Fibroblast of peridontal ligament (primary cell): ENCODE measurements around the gene FIS1.
A peak's percentile ranks its signal among the peaks of the same experiment; 100 is the strongest.

Source experiments
- DNase-seq: peaks from one replicate; pipeline ENCODE4 v3.0.0-alpha.2; 2010; ENCODE audit errors: extremely low read depth

Gene FIS1

DNA sequence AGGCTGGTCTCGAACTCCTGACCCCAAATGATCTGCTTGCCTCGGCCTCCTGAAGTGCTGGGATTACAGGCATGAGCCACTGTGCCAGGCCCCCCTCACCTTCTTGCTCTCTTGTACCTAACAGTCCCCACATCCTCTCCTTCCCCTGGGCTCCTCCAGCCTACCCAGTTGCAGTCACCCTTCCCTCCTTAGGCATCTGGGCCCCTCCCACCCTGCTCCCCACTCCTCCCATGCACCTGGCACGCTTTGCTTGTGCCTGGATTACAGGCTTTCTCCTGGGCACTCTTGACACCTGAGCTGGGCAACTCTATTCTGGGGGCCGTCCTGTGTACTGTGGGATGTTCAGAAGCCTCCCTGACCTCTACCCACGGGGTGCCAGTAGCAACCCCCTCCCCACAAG, 10.2 kb downstream of the FIS1 start:
- no peak for DNase-seq

DNA sequence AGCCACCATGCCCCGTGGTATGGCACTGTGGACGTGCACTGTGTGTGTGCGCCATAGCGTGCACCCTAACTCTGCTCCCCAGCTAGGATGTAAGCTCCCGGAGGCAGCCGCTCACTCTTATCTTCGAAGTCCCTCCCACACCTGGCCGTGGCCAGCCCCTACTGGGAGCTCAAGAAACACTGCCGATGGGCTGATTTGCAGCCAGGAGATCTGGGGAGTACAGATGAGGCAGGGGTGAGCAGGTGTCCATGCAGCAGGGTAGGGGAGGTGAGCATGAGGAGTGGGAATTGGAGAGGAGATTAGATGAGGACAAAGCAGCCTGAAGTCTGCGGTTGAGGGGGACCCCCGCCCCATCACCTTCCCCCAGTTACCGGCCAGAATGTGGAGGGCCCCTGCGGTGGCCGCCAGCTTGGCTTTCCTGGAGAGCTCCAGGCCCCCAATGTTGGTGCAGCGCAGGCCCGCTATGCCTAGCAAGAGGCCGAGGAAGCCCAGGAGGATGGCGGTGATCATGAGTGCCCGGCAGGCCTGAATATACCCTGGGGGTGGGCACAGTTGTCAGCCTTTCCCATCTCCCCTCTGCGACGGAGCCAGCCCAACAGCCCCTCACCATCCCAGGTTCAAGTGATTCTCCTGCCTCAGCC, 10.9 kb downstream of the FIS1 start:
- no peak for DNase-seq

DNA sequence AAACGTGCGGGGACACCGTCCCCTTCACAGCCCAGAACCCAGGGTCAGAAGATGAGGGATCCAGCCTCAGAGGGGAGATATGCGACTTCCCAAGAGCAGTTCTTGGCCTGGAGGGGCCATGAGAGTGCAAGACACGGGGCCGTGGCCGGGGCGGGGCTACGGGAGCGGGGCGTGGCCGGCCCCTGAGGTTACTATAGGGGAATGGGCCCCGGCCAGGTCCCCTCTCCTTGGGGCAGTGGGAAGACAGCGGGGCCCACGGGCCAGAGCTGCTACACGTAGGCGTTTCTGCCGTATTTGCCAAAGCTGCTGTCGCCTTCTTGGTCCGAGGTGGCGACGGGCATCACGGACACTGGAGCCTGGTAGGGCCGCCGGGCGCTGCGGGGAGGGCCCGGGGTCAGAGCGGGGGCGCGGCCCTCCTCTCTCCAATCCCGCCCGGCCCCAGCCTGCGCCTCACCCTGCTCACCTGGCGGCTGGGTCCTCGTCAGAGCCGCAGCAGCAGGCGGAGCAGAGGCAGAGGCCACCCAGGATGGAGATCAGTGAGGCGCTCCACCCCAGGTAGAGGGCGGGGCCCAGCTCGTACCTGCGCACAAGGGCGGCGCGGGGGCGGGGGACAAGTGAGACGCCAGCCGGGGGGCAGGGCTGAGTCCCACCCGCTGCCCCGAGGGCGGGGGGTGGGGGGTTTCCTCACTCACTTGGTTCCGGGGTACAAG, 12.6 kb downstream of the FIS1 start:
- DNase-seq: no peak

GRCh38 chr7:101231644-101232043, 13.2 kb downstream of the FIS1 start:
- DNase-seq: no peak

GRCh38 chr7:101226721-101227120, 18.2 kb downstream of the FIS1 start:
- peak; percentile 78 for DNase-seq

DNA sequence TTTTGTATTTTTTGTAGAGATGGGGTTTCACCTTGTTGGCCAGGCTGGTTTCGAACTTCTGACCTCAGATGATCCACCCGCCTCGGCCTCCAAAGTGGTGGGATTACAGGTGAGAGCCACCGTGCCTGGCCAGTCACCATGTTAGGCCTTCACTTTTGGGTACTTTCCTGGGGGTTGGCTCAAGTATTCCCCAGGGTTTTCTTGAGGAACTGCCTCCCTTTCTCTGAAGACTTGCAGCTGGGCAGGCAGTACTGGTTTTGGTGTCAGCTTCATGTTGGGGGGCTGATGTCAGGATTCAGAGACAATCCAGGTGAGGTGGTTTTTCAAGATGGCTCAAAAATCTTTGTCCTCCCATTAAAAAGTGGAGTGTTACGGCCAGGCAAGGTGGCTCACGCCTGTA, 19.2 kb downstream of the FIS1 start:
- no peak for DNase-seq

DNA sequence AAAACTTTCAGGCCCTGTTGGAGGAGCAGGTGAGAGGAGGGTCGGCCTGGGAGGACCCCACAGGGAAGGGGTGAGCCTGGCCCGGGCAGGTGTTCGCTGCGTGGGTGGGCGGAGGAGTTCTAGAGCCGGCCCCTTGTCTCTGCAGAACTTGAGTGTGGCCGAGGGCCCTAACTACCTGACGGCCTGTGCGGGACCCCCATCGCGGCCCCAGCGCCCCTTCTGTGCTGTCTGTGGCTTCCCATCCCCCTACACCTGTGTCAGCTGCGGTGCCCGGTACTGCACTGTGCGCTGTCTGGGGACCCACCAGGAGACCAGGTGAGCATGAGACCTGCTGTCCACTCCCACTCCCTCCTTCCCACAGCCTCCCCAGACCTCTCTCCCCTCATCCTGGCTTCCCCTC, 21.4 kb downstream of the FIS1 start:
- no peak for DNase-seq

DNA sequence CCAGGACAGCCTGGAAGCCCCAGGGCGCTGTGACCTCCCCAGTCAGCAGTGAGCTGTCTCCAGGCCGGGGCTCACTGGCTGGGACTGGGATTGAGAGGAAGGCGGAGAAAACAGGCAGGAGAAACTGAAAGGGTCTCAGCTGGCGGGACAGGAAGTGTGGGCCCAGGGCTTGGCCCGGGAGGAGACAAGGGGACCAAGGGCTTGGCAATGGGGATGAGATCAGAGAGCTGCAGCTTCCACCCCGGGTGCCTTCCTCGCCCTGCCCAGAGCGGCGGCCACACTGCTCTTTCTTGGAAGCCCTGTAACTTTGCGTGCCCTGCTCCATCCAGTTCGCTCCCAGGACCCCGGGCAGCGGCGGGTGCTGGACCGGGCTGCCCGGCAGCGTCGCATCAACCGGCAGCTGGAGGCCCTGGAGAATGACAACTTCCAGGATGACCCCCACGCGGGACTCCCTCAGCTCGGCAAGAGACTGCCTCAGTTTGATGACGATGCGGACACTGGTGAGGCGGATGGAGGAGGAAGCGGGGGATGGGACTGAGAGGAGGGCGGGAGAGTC, 22.5 kb downstream of the FIS1 start:
- no peak for DNase-seq

DNA sequence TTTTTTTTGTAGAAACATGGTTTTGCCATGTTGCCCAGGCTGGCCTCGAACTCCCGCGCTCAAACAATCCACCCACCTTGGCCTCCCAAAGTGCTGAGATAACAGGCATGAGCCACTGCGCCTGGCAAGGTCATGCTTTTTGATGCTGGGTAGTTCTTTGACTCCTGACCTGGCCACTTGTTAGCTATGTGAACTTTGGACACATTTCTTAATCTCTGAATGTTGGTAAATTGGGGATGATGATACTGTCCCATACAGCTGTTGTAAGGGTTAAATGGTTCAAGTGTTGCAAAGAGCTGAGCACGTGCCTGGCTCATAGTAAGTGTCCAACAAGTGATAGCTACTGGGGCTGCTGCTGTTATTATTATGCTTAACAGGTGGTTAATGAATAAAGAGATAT, 24.6 kb downstream of the FIS1 start:
- no peak for DNase-seq

- DNase-seq: peak; percentile 27
Observed at GRCh38 chr7:101218236-101219125, 26.4 kb downstream of the FIS1 start.

DNA sequence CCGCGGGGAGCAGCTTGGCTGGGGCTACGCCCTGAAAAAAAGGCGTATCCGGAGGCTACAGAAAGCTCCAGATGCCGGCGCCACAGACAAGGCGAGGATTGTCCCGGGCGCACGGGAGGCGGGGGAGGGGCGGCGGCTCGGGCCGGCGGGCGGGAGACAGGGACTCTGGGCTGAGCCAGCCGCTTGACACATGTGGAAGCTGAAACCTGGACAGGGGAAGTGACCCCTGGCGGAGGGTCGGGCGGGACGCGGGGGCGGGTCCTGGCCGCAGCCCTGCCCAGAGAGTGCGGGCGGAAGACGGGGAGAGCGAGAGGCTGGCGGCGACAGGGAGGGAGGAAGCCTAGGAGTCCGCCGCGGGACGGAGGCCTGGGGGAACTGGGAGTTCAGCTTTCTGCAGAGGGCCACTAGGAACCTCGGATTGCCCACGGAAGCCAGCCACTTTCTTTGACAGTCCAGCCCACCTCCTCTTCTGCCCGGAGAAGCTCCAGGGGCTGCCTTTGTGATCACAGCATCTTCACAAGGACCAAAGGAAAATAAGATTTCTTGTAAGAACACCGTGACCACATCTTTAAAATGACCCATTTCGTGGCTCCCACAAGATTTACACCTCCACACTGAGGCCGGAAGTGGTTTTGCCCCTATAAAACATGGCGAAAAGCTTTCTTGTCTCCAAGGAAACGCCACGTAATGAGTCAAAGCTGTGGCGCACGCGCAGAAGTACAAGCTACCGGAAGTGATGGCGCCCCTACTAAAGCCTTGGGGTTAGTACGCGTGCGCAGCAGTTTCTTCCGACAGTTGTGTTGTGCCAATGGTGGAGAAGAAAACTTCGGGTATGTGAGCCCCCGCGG, 27.3 kb downstream of the FIS1 start, which contains the start of the genes PLOD3 and ZNHIT1:
PLOD3 (minus strand) TSS at position 194 of the 848 bp plus-strand sequence. CDS start 307 bp downstream, outside the sequence.
ZNHIT1 (plus strand) TSS at position 778 of the 848 bp plus-strand sequence; CDS start at position 809, 31 bp downstream.
- peak; percentile 99 for DNase-seq

GRCh38 chr7:101216860-101217387, 28.0 kb downstream of the FIS1 start:
- DNase-seq: no peak

- DNase-seq: peak; percentile 22
Observed at GRCh38 chr7:101216001-101216859, 28.7 kb downstream of the FIS1 start.

DNA sequence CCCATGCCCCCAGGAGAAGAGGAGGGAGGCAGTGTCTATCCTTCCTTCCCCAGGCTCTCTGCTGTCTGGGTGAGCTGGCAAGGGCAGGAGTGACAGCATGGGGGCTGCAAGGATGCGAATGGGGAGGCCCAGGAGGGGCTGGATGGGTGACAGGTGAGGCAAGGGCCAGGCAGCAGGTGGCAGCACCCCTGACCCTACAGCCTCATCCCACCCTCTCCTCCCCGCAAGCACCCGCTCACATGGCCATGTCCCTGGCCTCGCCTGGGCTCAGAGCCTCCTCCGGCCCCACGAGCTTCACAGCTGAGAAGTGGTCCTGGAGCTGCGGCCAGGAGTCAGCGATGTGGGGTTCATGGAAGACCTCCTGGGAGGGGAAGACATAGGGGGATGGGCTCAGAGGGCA, 32.9 kb downstream of the FIS1 start:
- no peak for DNase-seq

DNA sequence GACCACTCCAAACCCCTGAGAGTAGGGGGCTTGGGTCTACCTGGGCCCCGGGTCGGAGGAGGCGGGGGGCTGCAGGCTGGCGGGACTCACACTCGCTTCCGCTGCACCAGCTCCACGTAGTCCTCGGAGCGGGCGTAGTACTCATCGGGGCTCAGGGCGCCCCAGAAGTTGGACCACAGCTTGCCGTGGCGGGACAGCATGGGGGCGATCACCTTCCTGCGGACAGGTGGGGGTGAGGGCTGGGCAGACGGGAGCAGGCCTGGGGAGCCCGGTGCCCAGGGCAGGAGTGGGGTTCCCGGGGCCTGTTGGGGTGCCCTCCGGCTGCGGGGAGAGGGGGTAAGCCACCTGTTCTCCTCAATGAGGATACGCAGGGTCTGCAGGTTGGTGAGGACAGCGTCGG, 33.4 kb downstream of the FIS1 start:
- DNase-seq: no peak

GRCh38 chr7:101210143-101210542, 34.7 kb downstream of the FIS1 start:
- no peak for DNase-seq

DNA sequence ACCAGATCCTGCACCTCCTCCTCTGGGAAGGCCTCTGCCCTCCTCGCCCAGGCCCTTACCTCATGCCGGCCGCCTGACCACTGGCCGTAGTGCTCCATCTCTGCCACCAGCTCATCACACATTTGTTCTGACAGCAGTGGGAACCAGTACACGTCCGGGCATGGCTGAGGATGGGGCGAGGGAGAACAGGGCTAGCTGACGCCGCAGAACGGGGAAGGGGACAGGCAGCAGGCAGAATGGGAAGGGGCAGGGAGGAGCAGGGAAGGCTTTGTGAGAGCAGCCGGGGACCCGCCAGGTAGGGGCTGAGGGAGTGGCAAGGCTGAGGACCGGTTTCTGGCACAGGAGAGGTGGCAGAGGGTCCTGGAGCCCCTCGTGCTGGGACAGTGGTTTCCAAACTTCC, 36.1 kb downstream of the FIS1 start:
- DNase-seq: no peak

- no peak for DNase-seq
Observed at GRCh38 chr7:101207459-101207858, 37.4 kb downstream of the FIS1 start.

- no peak for DNase-seq
Observed at GRCh38 chr7:101206665-101207042, 38.2 kb downstream of the FIS1 start.
